GM19324 (cell line): ENCODE data around the gene FBXO33.
"Not testable (repeated sequence)": the region's sequence is repeated elsewhere in the genome, so short reads cannot be mapped to it uniquely, and the experiment has no call there.

ENCODE experiments used
- ATAC-seq: cut with Tn5 transposase; IDR thresholded peaks from one replicate; pipeline ENCODE4 v1.9.1; 2021; ENCODE audit warnings: mild to moderate bottlenecking, moderate library complexity; ENCODE audit not compliant: unreplicated experiment, low FRiP score

The FBXO33 gene

GRCh38 chr14:39381366-39381765, 50.9 kb downstream of the FBXO33 start:
- no peak for ATAC-seq

DNA sequence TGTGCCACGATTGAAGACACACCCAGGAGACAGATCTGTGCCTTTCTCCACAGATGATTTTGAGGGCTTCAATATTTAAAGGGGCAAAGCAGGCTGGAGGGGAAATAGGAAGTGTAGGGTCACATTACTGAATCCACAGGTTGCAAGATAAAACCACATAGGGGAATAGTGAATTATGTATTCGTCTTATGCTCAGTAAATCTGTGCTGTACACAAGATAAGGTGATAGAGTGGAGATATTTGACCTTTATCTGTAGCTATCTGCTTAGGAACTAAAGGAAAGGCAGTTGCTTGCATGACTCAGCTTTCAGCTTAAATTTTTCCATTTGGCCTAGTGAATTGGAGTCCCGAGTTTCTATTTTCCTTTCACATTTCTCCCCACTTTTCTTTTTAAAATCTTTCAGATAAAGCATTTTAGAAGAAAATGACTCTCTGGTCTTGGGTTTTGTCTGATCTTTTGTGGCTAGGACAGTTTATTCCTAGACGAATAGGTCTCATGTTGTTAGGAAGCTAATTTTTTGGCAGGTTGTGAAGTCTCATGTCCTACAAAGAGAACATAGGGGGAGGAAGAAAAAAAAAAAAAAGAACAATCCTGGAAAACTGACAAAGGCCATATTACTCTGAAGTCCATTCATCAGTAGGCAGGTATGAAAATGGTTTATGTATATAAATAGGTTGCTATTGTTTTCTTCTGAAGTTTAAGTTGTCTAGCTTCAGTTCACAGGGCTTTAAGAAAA, 55.4 kb downstream of the FBXO33 start:
- no peak for ATAC-seq

- no peak for ATAC-seq
Measured at GRCh38 chr14:39374851-39375250, 57.4 kb downstream of the FBXO33 start.

DNA sequence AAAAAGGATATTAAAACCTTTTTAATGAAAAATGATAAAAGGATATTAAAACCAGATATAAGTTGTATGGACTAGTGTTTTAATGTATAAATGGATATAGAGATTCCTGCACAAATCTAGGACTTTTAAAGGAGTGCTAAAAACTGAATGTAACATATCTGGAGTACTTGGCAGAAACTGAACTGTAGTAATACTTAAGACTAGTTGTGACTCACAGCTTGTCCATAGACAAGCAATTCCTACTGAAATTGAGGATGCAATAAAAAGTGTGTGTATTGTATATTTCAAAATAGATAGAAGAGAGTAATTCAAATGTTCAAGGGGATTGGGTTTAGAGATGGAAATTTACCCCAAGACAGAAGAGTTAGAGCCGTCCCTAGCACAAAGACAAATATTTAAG, 59.6 kb downstream of the FBXO33 start:
- ATAC-seq: no peak

DNA sequence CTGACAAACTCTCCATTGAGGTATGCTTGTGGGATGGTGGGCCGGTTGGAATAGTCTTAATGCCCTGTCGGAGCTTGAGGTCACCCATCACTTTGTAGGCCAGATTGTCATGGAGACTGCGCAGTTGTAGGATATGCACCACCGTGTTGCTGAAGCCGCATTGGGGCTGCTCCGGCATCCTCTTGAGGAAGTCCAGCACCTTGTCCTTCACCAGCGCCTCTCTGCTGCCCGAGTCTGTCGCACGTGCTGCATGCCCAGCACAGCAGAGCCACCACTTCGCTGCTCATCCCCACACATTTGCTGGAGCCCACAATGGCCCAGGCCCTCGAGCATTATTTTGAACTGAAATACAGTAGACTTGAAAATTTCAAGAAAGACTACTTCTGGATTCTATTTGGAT, 61.8 kb downstream of the FBXO33 start:
- ATAC-seq: no peak

- ATAC-seq: no peak
Measured at GRCh38 chr14:39369029-39369428, 63.2 kb downstream of the FBXO33 start.

DNA sequence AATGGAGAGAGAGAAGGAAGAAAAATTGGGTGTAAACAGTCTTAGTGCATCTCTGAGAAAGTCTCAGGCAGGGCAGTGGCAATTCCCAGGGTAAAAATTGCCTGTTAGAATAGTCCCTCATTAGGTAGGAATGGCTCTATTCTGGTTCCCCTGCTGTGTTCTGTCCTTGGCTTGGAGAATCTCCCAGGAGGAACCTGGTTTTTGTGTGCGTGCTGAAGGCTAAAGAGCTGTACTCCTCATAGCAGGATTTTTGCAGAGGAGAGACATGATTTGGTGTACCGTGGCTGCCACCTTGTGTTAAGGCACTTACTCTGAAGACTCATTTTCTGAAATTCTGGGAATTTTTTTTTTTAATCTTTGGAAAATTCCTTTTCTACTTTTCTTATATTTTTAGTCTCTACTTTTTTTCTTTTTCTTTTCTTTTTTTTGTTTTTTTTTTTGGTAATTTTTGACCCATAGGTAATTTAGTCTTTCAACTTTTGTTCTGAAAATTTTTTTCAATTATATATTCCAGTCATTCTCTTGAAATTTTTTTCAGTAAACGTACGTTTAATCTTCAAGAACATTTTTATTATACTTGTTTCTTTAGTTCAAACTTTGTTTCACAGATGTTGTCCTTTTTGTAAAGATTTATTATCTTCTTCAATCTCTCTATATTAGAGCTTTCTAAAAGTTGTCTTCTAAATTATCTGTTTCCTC, 63.8 kb downstream of the FBXO33 start:
- no peak for ATAC-seq

DNA sequence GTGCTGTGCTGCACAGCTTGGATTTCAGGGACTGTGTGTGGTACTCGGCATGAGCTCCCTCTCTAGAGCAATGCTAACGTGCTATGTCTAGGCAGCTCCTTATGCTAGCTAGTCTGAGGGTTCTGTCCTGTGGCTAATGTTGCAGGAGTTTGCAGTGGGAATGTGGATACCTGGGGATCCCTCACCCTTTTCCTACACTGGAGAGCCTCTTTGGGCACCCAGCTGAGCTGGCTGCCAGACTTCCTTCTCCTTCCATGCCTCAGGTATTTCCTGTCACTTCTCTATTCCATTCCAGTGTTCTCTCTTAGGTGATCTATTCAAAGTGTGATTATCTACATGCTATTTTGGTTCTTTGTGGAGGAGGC, 64.9 kb downstream of the FBXO33 start:
- ATAC-seq: no peak

DNA sequence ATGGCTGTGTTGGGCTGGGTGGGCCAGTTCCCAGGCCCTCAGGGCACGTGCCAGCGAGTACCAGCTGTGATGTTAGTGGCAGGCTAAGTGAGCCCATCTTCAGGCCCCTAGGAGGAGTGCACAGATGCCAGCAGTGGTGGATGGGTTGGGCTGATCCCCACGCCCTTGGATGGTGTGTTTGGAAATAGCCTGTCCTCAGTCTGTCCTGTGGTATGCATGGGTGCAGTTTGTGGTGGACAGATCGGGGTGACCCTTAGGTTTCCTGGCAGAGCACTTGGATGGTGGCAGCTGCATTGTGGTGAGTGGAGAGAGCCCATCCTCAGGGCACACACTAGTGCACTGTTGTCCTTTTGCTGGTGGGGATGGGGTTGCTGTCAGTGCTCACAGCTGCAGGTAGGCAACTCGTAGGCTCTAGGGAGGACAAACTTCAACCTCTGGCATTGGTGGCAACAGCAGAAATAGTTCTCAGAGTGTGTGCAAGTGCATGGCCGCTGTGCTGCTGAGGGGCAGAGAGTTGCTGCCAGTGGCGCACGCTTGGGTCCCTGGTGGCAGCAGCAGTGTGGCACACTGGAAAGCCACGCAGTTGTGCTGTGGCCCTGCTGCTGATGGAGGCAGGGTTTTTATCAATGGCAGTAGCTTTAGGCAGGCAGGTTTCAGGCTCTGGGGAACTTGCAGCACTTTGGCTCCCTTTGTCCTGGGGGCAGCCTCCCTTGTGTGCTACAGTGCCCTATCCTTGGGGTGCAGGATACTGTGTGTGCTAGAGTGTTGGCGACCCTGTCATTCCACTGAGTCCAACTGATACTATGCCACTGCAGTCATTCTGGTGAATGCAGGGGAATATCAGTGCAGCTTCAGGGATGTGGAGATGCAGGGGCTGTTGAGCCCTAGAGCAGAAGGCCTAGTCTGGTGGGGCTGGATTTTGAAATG, 65.5 kb downstream of the FBXO33 start:
- no peak for ATAC-seq

DNA sequence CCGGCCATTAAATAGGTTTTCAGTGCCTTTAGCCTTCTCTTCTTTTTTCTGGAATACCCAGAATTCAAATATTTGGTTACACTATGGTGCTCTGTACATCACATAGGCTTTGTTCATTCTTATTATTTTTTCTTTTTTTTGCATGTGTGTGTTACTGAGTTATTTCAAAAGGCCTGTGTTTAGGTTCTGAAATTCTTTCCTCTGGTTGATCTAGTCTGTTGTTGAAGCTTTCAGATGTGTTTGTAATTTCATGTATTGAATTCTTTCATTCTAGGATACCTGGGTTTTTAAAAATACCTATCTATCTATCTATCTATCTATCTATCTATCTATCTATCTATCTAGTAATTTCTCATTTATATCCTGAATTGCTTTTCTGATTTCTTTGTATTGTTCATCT, 66.9 kb downstream of the FBXO33 start:
- ATAC-seq: no peak

- ATAC-seq: no peak
Measured at GRCh38 chr14:39364509-39364908, 67.7 kb downstream of the FBXO33 start.

DNA sequence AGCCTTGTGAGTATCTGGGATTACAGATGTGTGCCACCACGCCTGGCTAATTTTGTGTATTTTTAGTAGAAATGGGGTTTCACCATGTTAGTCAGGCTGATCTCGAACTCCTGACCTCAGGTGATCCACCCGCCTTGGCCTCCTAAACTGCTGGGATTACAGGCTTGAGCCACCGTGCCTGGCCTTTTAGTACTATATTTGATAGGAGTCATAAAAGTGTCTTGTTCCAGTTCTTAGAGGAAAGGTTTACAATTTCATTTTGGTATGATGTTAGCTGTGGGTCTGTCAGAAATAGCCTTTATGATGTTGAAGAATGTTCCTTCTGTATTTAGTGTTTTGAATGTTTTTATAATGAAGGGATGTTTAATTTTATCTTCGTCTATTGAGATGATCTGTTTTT, 70.7 kb downstream of the FBXO33 start:
- not testable (repeated sequence) for ATAC-seq

DNA sequence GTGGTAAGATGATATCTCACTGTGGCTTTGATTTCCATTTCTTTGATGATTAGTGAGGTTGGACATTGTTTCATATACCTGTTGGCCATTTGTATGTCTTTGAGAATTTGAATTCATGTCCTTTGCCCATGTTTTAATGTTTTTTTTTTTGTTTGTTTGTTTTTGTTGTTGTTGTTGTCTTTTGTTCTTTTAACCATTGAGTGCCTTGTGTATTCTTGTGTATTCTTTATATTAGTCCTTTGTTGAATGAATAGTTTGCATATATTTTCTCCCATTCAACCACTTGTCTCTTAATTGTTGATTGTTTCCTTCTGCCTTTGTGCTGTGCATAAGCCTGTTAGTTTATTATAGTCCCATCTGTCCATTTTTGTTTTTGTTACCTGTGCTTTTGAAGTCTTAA, 71.9 kb downstream of the FBXO33 start:
- no peak for ATAC-seq

DNA sequence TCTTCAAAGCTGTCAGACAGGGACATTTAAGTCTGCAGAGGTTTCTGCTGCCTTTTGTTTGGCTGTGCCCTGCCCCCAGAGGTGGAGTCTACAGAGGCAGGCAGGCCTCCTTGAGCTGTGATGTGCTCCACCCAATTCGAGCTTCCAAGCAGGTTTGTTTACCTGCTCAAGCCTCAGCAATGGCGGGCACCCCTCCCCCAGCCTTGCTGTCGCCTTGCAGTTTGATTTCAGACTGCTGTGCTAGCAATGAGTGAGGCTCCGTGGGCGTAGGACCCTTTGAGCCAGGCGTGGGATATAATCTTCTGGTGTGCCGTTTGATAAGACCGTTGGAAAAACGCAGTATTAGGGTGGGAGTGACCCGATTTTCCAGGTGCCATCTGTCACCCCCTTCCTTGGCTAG, 73.2 kb downstream of the FBXO33 start:
- not testable (repeated sequence) for ATAC-seq

GRCh38 chr14:39351708-39352107, 80.5 kb downstream of the FBXO33 start:
- no peak for ATAC-seq

DNA sequence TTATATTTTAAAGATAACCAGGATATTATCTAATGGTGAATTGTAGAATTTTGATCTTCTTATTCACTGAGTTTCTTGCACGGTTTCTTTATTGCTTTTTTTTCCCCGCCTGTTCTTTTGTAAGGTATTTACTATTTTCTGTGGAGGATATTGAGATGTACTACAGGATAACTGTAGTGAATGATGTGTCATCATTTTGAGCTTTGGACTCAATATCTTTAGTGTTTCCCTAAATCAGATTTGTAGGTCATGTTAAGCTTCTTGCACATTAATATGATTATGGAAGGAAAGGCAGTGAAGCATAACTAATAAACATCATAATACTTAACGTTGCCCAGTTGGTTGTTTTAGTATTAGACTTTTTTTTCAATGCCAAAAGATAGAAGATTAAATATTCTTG, 81.4 kb downstream of the FBXO33 start:
- no peak for ATAC-seq
